ENCODE measurements around the gene ARMC2. TPM values are rescaled to one million over a fixed set of nuclear protein-coding genes. Genes with fewer than 3 reads are reported as not detected.
"Not testable (repeated sequence)": the region's sequence is repeated elsewhere in the genome, so short reads cannot be mapped to it uniquely, and the experiment has no call there.

The ARMC2 gene
- total and polyA plus RNA-seq, 8 donors: 0.46 to 13.4 (median 2.3) TPM; not detected in 1

- no peak for TF ChIP-seq POLR2AphosphoS5 (IDR thresholded peaks at IDR 0.05)
- no peak for TF ChIP-seq POLR2A (IDR thresholded peaks at IDR 0.05)
- TF ChIP-seq EP300 (IDR thresholded peaks at IDR 0.05): no peak
- TF ChIP-seq CTCF (IDR thresholded peaks at IDR 0.05): no peak
- intact Hi-C loops (cut with DNase I; ENCODE audit: low total_unique reads): no loop called here
Observed at GRCh38 chr6:108888052-108888451, 39.8 kb downstream of the ARMC2 start.

GRCh38 chr6:108888745-108889144 lies 40.5 kb downstream of the ARMC2 start:
- no peak overlapping the region for H3K4me3 ChIP-seq
- intact Hi-C loops (cut with DNase I; ENCODE audit: low total_unique reads): no loop called here
- DNase-seq: no peak
- 89 to 97% (median 93%) methylated on average over 2 of the region's 2 CpGs for WGBS, 5 donors
- no peaks in the 10 kb centered on the region for H3K36me3 ChIP-seq
- H3K9me3 ChIP-seq: no peaks in the 10 kb centered on the region
- TF ChIP-seq EP300 (IDR thresholded peaks at IDR 0.05) (no peak), POLR2A (IDR thresholded peaks at IDR 0.05) (no peak), CTCF (IDR thresholded peaks at IDR 0.05) (no peak), POLR2AphosphoS5 (IDR thresholded peaks at IDR 0.05) (no peak)
- no peaks in the 10 kb centered on the region for H3K27me3 ChIP-seq
- peaks cover 2 to 15% (median 5%) of the 10 kb centered on the region in 4 donors for H3K4me1 ChIP-seq
- H3K27ac ChIP-seq: no peak overlapping the region

More at GRCh38 chr6:108888052-108888451, 39.8 kb downstream of the ARMC2 start:
- WGBS, 5 donors: 88 to 95% (median 91%) methylated on average over 6 of the region's 6 CpGs
- H3K4me1 ChIP-seq: peaks cover 0 to 8% (median under 1%) of the 10 kb centered on the region in 4 donors
- H3K27me3 ChIP-seq: no peaks in the 10 kb centered on the region
- no peaks in the 10 kb centered on the region for H3K9me3 ChIP-seq
- no peak overlapping the region for H3K4me3 ChIP-seq
- DNase-seq: no peak
- H3K36me3 ChIP-seq: no peaks in the 10 kb centered on the region
- no peak overlapping the region for H3K27ac ChIP-seq

- H3K36me3 ChIP-seq, DNase-seq, H3K27me3 ChIP-seq, H3K27ac ChIP-seq, H3K9me3 ChIP-seq, H3K4me3 ChIP-seq: not testable (repeated sequence)
- peaks cover 5 to 18% (median 13%) of the 10 kb centered on the region in 4 donors for H3K4me1 ChIP-seq
- intact Hi-C loops (cut with DNase I; ENCODE audit: low total_unique reads): loop anchor here (5.0 kb wide), 1 partner anchor 349 kb away; no protein-coding TSS in a partner anchor
- 94 to 96% (median 96%) methylated on average over 5 of the region's 5 CpGs for WGBS, 5 donors
Observed at GRCh38 chr6:108890898-108891297, 42.7 kb downstream of the ARMC2 start.

GRCh38 chr6:108895571-108895970 lies 47.3 kb downstream of the ARMC2 start:
- H3K27ac ChIP-seq: peak overlapping the region in 4 of 5 donors; percentile 42 to 77 (median 66)

More at GRCh38 chr6:108895571-108895970, 47.3 kb downstream of the ARMC2 start:
- H3K4me1 ChIP-seq: peaks cover 10 to 43% (median 29%) of the 10 kb centered on the region in 4 donors
- WGBS, 5 donors: 67 to 96% (median 86%) methylated on average over 1 of the region's 1 CpG
- no peaks in the 10 kb centered on the region for H3K36me3 ChIP-seq
- intact Hi-C loops (cut with DNase I; ENCODE audit: low total_unique reads): no loop called here
- DNase-seq: no peak
- H3K9me3 ChIP-seq: no peaks in the 10 kb centered on the region
- no peaks in the 10 kb centered on the region for H3K27me3 ChIP-seq
- TF ChIP-seq EP300 (IDR thresholded peaks at IDR 0.05) (no peak), POLR2AphosphoS5 (IDR thresholded peaks at IDR 0.05) (no peak), POLR2A (IDR thresholded peaks at IDR 0.05) (no peak), CTCF (IDR thresholded peaks at IDR 0.05) (no peak)
- no peak overlapping the region for H3K4me3 ChIP-seq
